Peyer's patch (tissue), 4 donors: ENCODE measurements around the gene COL20A1. TPM values are rescaled to one million over a fixed set of nuclear protein-coding genes. Genes with fewer than 3 reads are reported as not detected.

Experiments used
- DNase-seq, 3 donors: peaks; one replicate each; pipeline ENCODE4 v3.0.0-alpha.2; 2017 to 2019
- H3K27ac ChIP-seq, 4 donors: fragments of 200-600 bp; sonication (generic); one replicate each; pipeline ENCODE4 v1.5.1; 2016 to 2019
- H3K27me3 ChIP-seq, 2 donors: fragments of 200-600 bp; sonication (generic); one replicate each; pipeline ENCODE4 v1.5.1; 2019
- H3K36me3 ChIP-seq, 3 donors: fragments of 200-600 bp; sonication (generic); one replicate each; pipeline ENCODE4 v1.5.1; 2016 to 2019
- H3K4me1 ChIP-seq, 4 donors: fragments of 200-600 bp; sonication (generic); one replicate each; pipeline ENCODE4 v1.5.1; 2016 to 2019
- H3K4me3 ChIP-seq, 4 donors: fragments of 200-600 bp; sonication (generic); 1 replicate in 3 of 4; 2 replicates in 1 of 4; pipeline ENCODE4 v1.5.1; 2016 to 2019; ENCODE audit warnings: mild to moderate bottlenecking in 1 of 4
- H3K9me3 ChIP-seq, 4 donors: fragments of 200-600 bp; sonication (generic); one replicate each; pipeline ENCODE4 v1.5.1; 2016 to 2019; ENCODE audit warnings: mild to moderate bottlenecking in 1 of 4
- POLR2A ChIP-seq, 2 donors: fragments of 450-650 bp; IDR thresholded peaks; one replicate each; pipeline ENCODE4 v1.5.1; 2017; ENCODE audit warnings: antibody characterized with exemption in 2 of 2, mild to moderate bottlenecking in 2 of 2, moderate library complexity in 2 of 2
- total RNA-seq, 4 donors: library from RNA; depleted of rRNA; stranded (reverse); fragments of >200 nt; gene quantifications; one replicate each; pipeline ENCODE4 v1.1.0, GENCODE V29; 2016
- TF ChIP-seq, protein P1 (sequence below), 6 experiments: fragments of 450-650 bp in 4 of 6; fragments of 200-600 bp in 2 of 6; sonication (generic) in 1 of 6; IDR thresholded peaks; one replicate each; pipeline ENCODE4 v1.5.1; 2017 to 2019; ENCODE audit warnings: antibody characterized with exemption in 6 of 6, mild to moderate bottlenecking in 3 of 6, moderate library complexity in 1 of 6

The COL20A1 gene
- total RNA-seq, 4 donors from 2014 or later, result not detected

DNA sequence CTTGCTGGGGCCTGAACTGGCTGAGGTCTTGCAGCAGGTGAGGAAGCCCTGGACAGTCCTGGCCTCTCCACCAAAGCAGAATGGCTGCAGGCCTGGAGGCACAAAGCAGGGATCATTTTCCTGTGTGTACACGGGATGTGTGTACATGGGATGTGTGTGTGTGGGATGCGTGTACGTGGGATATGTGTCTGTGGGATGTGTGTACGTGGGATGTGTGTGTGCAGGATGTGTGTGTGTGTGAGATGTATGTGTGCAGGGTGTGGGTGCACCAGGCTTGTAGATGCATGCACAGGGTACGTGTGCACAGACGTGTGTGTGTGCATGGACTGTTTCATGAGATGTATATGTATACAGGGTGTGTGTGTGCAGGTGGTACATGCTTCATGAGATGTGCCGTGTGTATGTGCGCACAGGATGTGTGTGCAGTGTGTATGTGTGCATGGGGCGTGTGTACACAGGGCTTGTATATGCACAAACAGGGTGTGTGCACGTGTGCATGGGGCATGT, 76.1 kb downstream of the COL20A1 start:
- TF ChIP-seq POLR2A (IDR thresholded peaks at IDR 0.05), result no peak
- TF ChIP-seq, protein P1, sequence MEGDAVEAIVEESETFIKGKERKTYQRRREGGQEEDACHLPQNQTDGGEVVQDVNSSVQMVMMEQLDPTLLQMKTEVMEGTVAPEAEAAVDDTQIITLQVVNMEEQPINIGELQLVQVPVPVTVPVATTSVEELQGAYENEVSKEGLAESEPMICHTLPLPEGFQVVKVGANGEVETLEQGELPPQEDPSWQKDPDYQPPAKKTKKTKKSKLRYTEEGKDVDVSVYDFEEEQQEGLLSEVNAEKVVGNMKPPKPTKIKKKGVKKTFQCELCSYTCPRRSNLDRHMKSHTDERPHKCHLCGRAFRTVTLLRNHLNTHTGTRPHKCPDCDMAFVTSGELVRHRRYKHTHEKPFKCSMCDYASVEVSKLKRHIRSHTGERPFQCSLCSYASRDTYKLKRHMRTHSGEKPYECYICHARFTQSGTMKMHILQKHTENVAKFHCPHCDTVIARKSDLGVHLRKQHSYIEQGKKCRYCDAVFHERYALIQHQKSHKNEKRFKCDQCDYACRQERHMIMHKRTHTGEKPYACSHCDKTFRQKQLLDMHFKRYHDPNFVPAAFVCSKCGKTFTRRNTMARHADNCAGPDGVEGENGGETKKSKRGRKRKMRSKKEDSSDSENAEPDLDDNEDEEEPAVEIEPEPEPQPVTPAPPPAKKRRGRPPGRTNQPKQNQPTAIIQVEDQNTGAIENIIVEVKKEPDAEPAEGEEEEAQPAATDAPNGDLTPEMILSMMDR (IDR thresholded peaks at IDR 0.05), result no peak
- Histone ChIP-seq H3K36me3 (no peaks in the 10 kb centered on the region), H3K27ac (no peak overlapping the region), H3K9me3 (no peaks in the 10 kb centered on the region), H3K27me3 (no peaks in the 10 kb centered on the region), H3K4me1 (no peaks in the 10 kb centered on the region), H3K4me3 (no peak overlapping the region)
- no peak for DNase-seq

GRCh38 chr20:63369724-63370617, 77.0 kb downstream of the COL20A1 start:
- Histone ChIP-seq H3K27ac (no peak overlapping the region), H3K27me3 (no peaks in the 10 kb centered on the region), H3K9me3 (no peaks in the 10 kb centered on the region), H3K4me1 (no peaks in the 10 kb centered on the region), H3K4me3 (no peak overlapping the region), H3K36me3 (no peaks in the 10 kb centered on the region)
- no peak for TF ChIP-seq POLR2A (IDR thresholded peaks at IDR 0.05)
- TF ChIP-seq, protein P1 (IDR thresholded peaks at IDR 0.05), result no peak
- DNase-seq, result no peak

DNA sequence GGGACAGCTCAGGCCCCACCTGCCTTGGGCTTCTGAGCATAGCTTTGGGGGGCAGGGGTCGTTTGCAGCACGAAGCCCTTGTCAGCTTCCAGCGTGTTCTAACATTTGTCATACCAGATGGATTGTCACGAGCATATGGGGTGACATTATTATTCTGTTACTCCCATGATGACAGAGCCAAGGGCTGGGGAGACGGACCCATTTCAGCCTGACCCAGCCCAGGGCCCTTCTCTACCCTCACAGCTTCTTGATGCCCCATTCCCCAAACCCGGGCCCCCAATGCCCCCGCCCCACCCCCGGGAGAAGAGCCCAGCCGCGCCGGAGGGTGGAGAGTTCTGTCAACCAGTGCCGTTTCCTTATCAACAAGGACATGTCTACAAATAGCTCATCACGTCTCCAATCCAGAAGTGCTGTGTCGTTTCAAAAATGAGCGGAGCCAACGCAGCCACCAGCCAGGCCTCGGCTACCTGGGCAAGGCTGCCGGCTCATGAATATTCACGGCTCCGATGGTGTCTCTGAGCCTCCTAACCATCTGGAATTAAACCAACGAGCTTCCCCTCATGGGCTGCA, 77.7 kb downstream of the COL20A1 start:
- Histone ChIP-seq H3K27me3 (no peaks in the 10 kb centered on the region), H3K4me1 (no peaks in the 10 kb centered on the region), H3K27ac (no peak overlapping the region), H3K9me3 (no peaks in the 10 kb centered on the region), H3K36me3 (no peaks in the 10 kb centered on the region), H3K4me3 (no peak overlapping the region)
- TF ChIP-seq, protein P1 (IDR thresholded peaks at IDR 0.05), result no peak
- no peak for TF ChIP-seq POLR2A (IDR thresholded peaks at IDR 0.05)
- DNase-seq, result no peak

DNA sequence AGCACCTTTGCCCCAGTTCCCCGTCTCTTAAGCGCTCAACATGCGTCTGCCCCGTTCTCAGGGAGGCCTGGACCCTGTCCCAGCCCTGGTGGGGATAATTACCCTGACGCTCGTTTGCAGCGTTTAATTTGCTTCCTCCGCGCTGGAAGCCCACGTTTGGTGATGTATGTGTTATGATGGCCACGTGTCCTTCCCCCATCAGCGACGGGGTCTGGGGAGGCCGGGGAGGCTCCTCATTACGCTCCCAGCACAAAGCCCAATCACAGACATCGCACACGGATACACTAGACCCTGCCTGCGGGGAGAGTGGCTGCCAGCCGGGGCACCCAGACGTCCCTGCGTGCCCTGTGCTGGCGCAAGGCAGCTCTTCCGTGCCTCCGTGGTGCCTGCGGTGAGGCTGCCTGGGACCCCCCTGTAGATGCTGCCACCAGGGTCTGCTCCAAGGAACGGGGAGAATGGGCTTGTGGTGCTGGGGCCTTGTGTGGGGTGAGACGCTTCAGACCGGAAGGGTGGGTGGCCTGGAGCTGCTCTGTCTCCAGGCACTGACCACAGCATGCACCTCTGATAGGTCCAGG, 78.4 kb downstream of the COL20A1 start:
- TF ChIP-seq POLR2A (IDR thresholded peaks at IDR 0.05), result no peak
- TF ChIP-seq, protein P1 (IDR thresholded peaks at IDR 0.05), result no peak
- DNase-seq, result no peak
- Histone ChIP-seq H3K27ac (no peak overlapping the region), H3K36me3 (no peaks in the 10 kb centered on the region), H3K4me3 (no peak overlapping the region), H3K27me3 (no peaks in the 10 kb centered on the region), H3K9me3 (no peaks in the 10 kb centered on the region), H3K4me1 (no peaks in the 10 kb centered on the region)

- Histone ChIP-seq H3K4me3 (no peak overlapping the region), H3K9me3 (no peaks in the 10 kb centered on the region), H3K27me3 (no peaks in the 10 kb centered on the region), H3K27ac (no peak overlapping the region), H3K4me1 (no peaks in the 10 kb centered on the region), H3K36me3 (no peaks in the 10 kb centered on the region)
- DNase-seq, result no peak
- TF ChIP-seq, protein P1 (IDR thresholded peaks at IDR 0.05), result no peak
- no peak for TF ChIP-seq POLR2A (IDR thresholded peaks at IDR 0.05)
Measured at GRCh38 chr20:63372971-63373885, 80.2 kb downstream of the COL20A1 start.
